Stimulated activated CD4-positive, alpha-beta T cell treated with anti-CD3 and anti-CD28 coated beads, TNF-alpha, amount 100 ng/mL, for 4 hours (primary cell): ENCODE results near the gene TENM3.
"Not testable (repeated sequence)": the region's sequence is repeated elsewhere in the genome, so short reads cannot be mapped to it uniquely, and the experiment has no call there.

Experiments used
- DNase-seq, 3 experiments: peaks; one replicate each; pipeline ENCODE4 v3.0.0-alpha.2; 2020; ENCODE audit warnings: low read depth in 3 of 3

The TENM3 gene

DNA sequence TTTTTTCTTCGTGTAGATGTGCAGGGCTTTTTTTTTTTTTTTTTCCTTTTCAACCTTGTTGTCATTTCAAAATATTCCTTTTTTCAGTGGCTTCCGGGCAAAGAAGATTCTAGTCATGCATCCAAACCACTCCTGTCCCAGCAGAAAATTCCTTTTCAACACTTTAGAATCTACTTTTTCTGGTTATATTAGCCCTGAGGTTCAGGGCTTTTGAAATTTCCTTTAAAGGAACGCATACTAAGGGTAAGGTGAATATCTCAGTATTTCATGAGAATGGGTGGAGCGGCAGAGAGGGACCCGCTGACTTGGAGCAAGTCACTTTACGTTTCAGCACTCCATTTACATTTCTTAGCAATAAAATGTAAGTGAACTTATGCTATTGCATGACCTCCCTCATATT lies 15.6 kb upstream of the TENM3 start:
- no peak for DNase-seq

DNA sequence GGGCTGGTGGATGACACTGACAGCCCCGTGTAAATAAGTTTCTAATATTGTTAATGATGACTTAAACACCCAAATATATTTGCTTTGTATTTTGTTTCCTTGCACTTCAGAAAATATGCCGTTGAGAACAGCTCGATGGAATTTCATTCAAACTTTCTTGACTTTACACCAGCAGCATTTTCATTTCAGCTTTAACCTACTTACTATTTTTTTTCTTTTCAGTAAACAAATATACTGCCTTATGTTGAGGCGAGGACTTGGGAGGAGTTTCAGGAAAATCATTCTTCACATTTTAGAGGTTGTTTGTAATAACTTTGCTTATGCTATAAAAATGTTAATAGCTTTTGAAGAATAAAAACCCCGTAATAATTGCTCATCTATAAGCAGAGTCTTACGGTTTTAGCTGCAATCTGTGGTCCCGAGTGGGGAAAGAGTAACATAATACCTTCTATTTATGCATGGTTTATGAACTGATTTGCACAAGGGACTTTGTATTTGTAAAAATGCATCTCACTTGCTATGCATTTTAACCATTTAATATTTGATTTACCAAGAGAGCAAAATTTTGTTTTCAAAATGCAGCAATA lies 14.1 kb upstream of the TENM3 start:
- no peak for DNase-seq

DNA sequence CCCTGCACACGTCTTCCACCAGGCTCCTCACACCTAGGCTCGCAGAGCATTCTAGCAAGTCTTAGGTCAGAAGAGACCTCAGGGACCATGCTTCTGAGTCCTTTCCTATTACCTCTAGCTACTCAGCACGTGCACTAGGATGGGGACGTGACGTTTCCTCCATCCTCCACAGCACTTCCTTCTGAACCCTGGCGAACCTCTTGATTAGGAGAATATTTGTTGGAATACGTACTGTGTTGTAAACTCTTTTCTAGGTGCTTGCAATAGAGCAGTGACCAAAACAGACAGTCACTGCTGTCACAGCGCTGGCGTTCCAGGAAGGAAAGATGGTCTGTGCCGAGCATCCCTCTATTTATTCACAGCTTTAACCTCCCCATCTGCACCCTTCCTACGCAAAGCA lies 12.9 kb upstream of the TENM3 start:
- DNase-seq, result no peak

DNA sequence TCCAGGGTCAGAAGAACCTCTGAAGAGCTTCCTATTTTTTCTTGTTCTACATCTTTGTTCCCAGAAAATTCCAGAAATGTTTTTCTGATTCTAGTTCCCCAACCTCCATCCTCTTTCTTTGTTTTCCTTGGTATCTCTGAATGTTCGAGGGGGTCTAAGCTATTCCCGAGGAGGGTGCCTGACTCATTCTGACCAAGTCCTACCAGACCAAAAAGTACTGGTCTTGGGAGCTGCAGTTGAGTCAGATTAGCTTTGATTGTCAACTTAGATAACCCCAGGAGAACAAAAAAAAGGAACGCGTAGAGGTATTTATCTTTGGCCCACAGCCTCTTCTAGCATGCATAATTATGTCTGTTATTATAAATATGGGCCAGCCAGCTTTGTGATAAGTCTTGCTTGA lies 12.1 kb upstream of the TENM3 start:
- DNase-seq, result no peak

DNA sequence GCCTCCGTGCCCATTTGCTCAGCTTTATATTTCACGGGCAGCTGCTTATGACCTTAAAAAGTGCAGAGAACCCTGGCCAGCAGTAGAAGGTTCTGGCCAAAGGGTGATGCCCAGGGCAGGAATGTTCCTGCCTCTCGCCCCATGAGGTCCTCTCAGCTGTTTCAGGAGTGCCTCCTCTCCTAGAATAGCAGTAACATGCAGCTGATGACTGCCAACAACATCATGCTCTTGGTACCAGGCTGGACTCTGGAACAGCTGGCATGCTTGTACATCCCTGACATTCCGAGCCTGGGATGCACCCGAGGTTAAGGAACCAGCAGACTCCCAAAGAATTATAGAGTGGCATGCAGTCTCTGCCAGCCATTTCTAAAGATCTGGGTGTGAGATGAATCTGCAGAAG lies 11.7 kb upstream of the TENM3 start:
- no peak for DNase-seq

DNA sequence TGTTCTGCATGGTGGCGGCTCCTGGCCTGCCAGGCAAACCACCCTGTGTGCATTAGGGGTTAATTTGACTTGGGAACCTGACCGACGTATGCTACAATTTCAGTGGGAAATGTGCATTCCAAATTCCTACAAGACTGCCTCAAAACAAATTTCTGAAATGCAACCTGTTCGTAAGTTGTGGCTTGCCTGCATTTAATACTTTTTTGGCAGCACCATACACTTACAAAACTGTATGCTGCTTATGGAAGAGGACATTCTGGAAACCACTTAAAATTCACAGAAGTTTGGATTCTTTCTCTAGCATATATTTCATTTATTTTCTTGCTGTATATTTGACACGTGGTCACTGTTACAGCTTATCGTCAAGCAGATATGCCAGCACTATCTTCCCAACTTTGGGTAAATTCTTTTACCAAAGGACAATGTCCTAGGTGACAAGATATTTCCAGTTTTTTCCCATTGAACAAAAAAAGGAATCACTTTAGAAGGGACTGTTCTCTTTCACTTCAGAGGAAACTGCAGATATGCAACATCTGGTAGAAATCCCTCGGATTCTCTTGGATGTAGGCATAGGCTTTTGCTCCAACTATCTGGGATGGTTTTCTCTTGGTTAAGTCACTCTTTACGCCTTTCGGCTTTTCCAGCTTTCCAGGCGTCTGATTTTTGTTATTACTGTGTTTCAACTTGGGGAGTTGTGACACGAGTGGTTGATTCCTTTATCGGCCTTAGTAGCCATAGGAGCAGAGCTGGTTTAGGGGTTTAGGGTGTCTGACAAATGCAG lies 9.7 kb upstream of the TENM3 start:
- DNase-seq, result no peak

DNA sequence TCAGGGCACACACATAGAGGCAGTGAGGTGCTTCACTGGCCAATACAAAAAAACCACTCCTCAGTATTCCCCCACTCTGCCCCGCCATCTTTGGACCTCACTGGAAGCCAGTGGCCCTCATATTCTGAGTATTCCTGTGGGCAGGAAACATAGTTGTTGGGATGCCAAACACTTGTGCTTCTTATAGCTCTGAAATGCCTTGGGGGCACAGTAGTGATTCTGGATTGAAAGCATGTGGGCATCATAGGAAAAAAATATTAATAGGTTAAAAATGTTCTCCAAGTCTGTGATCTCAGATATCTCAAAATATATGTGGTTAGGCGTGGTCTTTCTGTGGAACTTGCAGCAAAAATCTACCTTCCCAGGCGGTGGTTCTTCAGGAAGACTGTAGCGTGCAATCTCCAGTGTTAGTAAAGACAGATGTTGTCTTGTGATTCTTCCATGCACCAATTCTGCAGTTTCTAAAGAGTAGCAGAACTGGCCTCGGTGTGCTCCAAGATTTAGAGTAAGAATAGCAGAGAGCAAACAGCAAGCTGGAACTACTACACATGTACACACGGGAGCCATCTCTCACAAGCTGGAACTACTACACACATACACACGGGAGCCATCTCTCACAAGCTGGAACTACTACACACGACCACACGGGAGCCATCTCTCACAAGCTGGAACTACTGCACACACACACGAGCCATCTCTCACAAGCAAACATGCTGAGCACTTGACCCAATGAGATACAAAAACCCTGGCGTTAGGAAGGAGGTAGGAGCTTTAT lies 8.0 kb upstream of the TENM3 start:
- DNase-seq, result no peak

DNA sequence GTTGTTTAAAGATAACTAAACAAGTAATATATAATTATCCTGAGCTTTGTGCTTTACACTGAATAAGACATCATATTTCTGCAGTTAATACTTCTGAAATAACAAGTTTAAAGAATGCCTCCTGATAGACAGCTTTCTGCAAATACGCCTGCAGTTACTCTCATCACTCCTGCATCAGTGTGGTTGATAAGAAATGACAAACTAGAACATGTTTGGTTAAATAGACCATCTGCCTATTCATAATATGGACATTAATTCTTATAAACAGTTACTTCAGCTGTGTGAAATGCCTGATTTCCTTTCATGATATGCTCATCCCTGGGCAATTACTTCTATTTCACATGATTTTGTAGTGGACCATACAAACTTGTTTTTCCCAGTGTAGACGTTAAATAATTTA lies 7.0 kb upstream of the TENM3 start:
- DNase-seq, result no peak

DNA sequence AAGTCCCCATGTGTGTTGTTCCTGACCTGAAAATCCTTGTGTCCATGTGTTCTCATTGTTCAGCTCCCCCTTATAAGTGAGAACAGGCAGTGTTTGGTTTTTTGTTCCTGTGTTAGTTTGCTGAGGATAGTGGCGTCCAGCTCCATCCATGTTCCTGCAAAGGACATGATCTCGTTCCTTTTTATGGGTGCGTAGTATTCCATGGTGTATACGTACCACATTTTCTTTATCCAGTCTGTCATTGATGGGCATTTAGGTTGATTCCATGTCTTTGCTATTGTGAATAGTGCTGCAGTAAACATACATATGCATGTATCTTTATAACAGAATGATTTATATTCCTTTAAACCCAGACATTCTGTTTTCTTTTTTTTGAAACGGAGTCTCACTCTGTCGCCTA lies 6.2 kb upstream of the TENM3 start:
- not testable (repeated sequence) for DNase-seq

DNA sequence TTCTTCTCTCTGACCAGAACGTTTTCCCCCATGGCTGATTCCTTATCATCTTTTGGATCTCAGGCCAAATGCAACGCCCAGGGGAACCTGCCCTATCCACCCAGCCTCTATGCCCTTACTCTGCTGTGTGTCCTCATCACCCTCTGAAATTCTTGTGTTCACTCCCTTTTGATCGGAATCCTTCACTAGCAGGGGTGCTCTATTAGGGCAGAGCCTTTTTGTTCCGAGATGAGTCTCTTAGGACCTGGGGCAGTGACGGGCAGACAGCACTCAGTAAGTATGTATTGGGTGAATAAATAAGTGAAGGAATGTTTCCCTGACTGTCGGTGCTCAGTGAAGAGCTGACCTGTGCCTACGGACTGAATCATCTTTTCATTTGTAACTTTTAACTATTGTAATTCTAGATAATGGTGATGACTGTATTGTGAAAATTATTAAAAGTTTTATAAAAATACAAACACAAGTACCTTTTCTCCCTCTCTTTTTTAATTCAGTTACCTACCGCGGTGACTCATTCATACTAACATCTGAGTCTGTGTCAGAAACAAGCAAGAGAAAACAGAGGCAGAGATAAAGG lies 4.8 kb upstream of the TENM3 start:
- DNase-seq, result no peak

DNA sequence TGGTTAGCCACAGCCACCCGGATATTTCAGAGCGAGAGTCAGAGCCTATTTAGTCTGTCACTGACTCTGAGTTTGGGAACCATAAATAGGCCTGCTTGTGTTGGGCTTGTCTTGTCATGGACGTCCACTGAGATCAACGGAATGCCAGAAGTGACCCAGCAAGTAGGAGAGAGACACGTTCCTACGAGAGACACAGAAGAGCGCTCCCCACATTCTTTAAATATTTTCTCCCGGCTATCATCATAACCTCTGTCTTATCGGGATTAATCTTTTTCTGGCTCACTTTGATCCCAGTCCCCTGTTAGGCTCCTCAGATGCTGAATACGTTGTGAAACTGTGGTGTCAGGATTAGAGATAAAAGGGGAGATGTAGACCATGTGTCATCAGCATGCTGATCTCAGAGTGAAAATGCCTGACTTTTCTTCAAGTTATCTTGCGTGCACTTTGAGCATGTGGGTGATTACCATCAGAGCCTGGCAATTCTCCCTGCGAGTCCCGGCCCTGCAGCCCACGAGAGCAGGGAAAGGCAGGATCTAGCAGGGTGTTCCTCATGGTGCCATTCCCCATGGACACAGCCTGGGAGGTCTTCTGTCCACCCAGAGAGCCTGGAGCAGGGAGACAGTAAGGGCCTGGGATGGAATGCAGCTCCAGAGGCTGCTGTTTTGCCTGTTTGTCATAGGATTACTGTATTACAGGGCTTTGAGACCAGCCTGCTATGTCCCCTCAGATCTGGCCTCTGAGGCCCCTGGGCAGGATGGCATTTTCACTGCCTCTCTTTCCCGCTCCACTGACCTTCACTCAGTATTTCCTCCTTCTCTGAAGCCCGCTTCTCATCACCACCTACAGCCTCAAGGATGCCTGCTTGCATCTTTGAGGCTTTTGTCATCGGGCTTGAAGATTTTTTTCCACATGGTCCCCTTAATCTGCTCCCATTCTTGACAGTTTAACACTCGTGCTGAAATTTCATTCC lies 2.8 kb upstream of the TENM3 start:
- DNase-seq, result no peak

DNA sequence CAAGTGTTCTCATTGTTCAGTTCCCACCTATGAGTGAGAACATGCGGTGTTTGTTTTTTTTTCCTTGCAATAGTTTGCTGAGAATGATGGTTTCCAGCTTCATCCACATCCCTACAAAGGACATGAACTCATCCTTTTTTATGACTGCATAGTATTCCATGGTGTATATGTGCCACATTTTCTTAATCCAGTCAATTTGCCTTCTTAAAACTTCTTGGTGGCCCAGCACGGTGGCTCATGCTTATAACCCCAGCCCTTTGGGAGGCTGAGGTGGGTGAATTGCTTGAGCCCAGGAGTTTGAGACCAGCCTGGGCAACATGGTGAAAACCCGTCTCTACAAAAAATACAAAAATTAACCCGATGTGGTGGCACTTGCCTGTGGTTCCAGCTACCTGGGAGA lies 942 bp upstream of the TENM3 start:
- DNase-seq, result not testable (repeated sequence)

DNA sequence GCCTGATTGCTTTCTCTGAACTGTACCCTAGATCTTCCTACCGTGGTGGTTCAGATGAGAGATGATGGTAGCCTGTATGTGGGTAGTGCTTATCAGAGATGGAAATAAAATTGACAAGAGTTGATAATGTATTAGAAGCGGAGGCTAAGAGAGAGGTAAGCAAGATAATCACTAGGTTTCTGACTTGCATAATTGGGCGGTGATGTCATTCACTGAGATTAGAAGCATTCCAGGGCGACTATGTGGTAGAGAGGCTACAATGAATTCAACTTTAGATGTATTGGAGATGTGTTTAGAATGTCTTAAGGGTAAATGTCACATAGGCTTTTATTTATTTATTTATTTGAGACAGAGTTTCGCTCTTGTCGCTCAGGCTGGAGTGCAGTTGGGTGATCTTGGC lies 415 bp upstream of the TENM3 start:
- DNase-seq, result no peak

DNA sequence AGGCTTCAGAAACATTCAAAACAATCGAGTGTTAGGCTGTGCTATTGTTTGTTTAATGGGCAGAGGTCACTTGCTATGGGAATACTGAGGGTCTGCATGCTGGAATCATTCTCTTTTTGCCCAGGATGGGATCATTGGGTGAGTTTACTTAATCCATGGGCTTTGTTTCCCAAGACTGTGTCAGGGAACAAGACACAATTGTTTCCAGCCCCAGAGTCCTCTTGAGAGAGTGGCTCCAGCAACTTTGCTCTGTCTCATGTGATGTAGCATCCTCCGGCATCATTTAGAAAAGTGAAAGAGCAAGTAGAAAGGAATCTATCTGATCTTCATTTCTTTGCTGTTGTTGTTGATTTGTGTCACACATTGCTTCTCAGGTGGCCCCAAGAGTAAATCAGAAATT lies 1.8 kb downstream of the TENM3 start:
- no peak for DNase-seq

DNA sequence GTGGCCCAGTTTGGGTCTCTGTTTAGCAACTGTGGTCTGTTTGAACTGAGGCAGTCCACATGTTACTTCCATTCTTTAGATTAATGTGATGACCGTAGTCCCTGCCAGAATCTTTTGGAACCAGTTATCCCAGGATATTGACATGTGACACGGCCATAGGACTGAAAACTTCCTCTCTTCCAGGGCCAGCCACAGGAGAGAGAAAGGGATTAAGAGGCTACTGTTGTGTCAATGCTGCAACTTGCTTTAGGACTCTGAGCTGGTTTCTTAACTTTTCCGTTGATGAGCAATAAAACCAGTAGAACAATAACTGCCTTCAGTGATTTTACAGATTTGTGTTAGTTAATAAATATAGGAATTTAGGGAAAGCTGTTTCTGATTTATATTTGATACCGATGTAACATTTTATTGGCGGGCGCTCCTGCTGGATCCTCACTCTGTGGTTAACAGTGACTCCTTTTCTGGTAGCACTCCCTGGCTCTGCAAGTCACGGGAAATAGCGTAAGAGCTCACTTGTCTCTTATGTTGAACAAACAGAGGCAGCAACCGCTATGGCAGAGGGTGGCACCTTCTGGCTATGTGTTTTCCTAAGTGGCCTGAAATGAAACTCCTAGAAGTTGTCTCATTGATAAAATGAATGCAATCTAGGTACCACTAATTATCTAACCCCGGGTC lies 2.5 kb downstream of the TENM3 start:
- no peak for DNase-seq

DNA sequence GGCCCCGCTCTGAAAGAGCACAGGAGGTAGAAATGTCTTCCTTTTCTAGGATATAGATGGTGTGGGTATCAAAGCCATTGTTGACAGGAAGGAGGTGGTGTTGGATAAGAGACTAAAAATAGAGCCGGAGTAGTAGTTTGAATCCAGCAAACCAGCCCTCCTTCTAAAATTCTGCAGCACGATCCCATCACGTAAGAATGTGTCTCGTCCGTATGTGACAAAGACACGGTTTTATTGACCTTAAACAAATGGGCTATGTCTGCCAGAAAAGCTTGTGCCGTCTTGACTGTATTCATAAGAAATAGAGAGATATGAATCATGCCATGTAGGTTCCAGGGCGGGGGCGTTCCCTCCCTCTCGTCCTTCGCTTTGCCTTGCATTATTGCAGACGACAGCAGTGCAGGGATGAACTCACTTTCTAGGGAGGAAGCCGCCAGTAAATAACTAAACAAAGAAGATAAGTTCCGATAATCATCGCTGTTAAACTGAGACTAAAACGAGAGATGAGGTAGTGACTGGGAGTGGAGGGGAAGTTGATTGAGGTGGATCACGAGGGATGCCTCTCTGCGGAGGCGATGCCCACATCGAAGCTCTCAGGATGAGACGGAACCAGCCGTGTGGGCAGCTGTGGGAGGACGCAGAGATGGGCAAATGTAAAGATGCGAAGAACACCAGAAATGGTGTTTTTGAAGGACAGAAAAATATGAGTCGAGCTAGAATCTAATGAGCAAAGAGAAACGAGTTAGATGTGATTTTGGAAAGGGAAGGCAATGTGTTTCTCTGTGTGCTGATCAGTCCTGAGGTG lies 3.4 kb downstream of the TENM3 start:
- DNase-seq, result no peak

DNA sequence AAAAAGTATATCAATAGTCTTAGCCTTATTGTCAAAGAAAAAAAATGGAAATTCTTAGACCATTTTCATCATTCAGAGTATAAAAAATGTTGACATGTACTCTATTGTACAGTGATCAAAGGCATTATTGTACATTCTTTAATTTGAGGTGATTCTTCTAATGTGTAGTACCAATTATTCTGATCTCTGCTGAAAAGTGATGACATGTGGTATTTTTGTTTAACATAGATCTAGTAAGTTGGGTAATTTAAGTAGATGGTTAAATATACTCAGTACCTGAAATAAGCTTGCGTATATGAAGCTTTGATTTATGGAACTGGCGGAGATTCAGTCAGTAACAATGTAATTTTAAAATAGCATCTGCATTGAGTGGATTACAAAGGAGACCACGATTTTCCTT lies 5.1 kb downstream of the TENM3 start:
- DNase-seq, result no peak

DNA sequence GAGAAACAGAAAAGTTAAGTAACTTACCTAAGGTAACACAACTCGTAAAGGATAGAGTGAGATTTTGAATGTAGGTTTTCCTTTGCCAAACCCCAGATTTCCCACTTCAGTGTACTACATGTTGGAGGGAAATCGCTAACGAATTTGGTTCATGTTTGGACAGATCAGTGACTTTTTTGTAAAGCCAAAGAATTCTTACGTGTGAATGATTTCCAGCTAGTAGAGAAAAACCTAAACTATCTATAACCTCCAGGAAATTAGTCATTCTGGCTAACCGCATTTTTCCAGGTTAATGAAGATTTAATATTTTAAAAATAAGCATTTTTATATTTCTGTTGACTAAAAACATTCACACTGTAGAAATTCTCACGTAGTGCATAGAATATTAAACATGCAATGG lies 7.2 kb downstream of the TENM3 start:
- no peak for DNase-seq

DNA sequence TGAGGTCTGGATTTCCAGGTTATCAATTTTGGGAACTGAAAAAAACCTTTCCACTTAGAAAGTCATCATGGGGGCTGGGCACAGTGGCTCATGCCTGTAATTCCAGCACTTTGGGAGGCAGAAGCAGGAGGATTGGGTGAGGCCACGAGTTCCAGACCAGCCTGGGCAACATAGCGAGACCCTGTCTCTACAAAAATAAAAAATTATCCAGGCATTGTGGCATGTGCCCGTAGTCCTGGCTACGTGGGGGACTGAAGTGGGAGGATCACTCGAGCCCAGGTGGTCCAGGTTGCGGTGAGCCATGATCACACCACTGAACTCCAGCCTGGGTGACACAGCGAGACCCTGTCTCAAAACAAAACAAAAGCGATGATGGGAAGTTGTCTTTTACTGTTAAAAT lies 7.9 kb downstream of the TENM3 start:
- no peak for DNase-seq

DNA sequence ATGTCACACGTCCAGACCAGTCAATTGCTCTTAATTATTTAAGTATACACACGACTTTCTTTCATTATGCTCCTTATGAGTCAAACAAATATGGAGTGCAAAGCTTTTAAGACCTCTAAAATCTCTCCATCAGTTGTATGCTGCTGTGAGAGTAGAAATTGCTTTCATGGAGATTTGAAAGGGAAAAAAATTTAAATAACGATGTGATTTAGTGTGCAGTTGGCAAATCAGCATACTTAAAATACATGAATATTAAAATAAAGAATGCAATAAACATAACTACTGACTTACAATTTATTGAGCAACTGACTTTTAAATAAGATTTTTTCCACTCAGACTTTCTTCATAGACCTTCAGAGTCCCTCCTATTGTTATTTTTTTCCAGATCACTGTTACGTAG lies 9.0 kb downstream of the TENM3 start:
- no peak for DNase-seq
